WTC11 (cell line): ENCODE measurements around the gene MIPEP. TPM values are rescaled to one million over a fixed set of nuclear protein-coding genes. Genes with fewer than 3 reads are reported as not detected.

Experiments
- ATAC-seq: fragments of 200-7000 bp; cut with Tn5 transposase; 2 replicates; pipeline ENCODE4 v1.10.0; 2021; ENCODE audit warnings: mild to moderate bottlenecking, moderate library complexity
- Bru-seq: library from RNA; stranded (reverse); fragments of 400-500 nt; gene quantifications from one replicate; lab custom pipeline; 2021; lab: Mats Ljungman, UMichigan
- CTCF ChIA-PET: fragments of 300-600 bp; sonication (Branson Sonifier 250); formaldehyde crosslinking; loops from one replicate; lab custom pipeline; 2021; ENCODE audit warnings: antibody characterized with exemption; lab: Charles Lee
- POLR2A ChIA-PET: fragments of 350-600 bp; sonication (Branson Sonifier 250); formaldehyde crosslinking; loops from one replicate; lab custom pipeline; 2021; ENCODE audit warnings: antibody characterized with exemption; lab: Charles Lee
- DNase-seq: peaks from one replicate; pipeline ENCODE4 v3.0.0; 2021; ENCODE audit warnings: low spot score
- H3K27ac Mint-ChIP-seq: 2 replicates; pipeline ENCODE4 v1.8.0; 2021; ENCODE audit warnings: mixed read lengths
- H3K27me3 Mint-ChIP-seq: 2 replicates; pipeline ENCODE4 v1.8.0; 2021; ENCODE audit warnings: low read depth, mild to moderate bottlenecking, moderate library complexity, mixed read lengths
- H3K36me3 Mint-ChIP-seq: 2 replicates; pipeline ENCODE4 v1.8.0; 2021; ENCODE audit warnings: mixed read lengths
- H3K4me1 Mint-ChIP-seq: 2 replicates; pipeline ENCODE4 v1.8.0; 2022; ENCODE audit warnings: mixed read lengths
- H3K4me3 Mint-ChIP-seq: 2 replicates; pipeline ENCODE4 v1.8.0; 2021; ENCODE audit warnings: mild to moderate bottlenecking, moderate library complexity, mixed read lengths
- H3K9me3 Mint-ChIP-seq: 2 replicates; pipeline ENCODE4 v1.8.0; 2021; ENCODE audit warnings: mixed read lengths
- AR ChIP-seq: fragments of 250-450 bp; sonication (Bioruptor Pico); IDR thresholded peaks from 2 replicates; pipeline ENCODE4 v1.9.0; 2021; ENCODE audit warnings: mild to moderate bottlenecking
- ATF2 ChIP-seq: sonication (generic); formaldehyde crosslinking; IDR thresholded peaks from 2 replicates; pipeline ENCODE4 v1.8.1; 2022; ENCODE audit warnings: low read depth, missing genetic modification reagents, borderline replicate concordance
- ATF6 ChIP-seq: sonication (generic); formaldehyde crosslinking; IDR thresholded peaks from 2 replicates; pipeline ENCODE4 v1.8.1; 2023; ENCODE audit warnings: mild to moderate bottlenecking, missing genetic modification reagents
- CBFB ChIP-seq: sonication (generic); formaldehyde crosslinking; IDR thresholded peaks from 2 replicates; pipeline ENCODE4 v1.8.1; 2022; ENCODE audit warnings: mild to moderate bottlenecking, low read depth, missing genetic modification reagents
- E2F1 ChIP-seq: sonication (generic); formaldehyde crosslinking; IDR thresholded peaks from 2 replicates; pipeline ENCODE4 v1.8.0; 2022; ENCODE audit warnings: mild to moderate bottlenecking, missing genetic modification reagents
- E2F4 ChIP-seq: sonication (generic); formaldehyde crosslinking; IDR thresholded peaks from 2 replicates; pipeline ENCODE4 v1.8.1; 2022; ENCODE audit warnings: low read depth, mild to moderate bottlenecking, moderate library complexity, missing genetic modification reagents, borderline replicate concordance
- E2F5 ChIP-seq: sonication (generic); formaldehyde crosslinking; IDR thresholded peaks from 2 replicates; pipeline ENCODE4 v1.8.1; 2022; ENCODE audit warnings: mild to moderate bottlenecking, moderate library complexity, missing genetic modification reagents
- ETV6 ChIP-seq: sonication (generic); formaldehyde crosslinking; IDR thresholded peaks from 2 replicates; pipeline ENCODE4 v1.8.1; 2022; ENCODE audit warnings: mild to moderate bottlenecking, missing genetic modification reagents
- FOXK1 ChIP-seq: sonication (generic); formaldehyde crosslinking; IDR thresholded peaks from 2 replicates; pipeline ENCODE4 v1.8.0; 2022; ENCODE audit warnings: mild to moderate bottlenecking, moderate library complexity, missing genetic modification reagents
- GABPB1 ChIP-seq: sonication (generic); formaldehyde crosslinking; IDR thresholded peaks from 2 replicates; pipeline ENCODE4 v1.8.1; 2023; ENCODE audit warnings: mild to moderate bottlenecking, missing genetic modification reagents
- GTF2I ChIP-seq: fragments of 250-450 bp; sonication (Bioruptor Pico); conservative IDR thresholded peaks from 2 replicates; pipeline ENCODE4 v1.4.0; 2021; ENCODE audit warnings: mild to moderate bottlenecking
- NFYB ChIP-seq: sonication (generic); formaldehyde crosslinking; conservative IDR thresholded peaks from 2 replicates; pipeline ENCODE4 v1.8.0; 2022; ENCODE audit warnings: low read depth, missing genetic modification reagents
- PRDM15 ChIP-seq: sonication (generic); formaldehyde crosslinking; IDR thresholded peaks from 2 replicates; pipeline ENCODE4 v1.8.0; 2022; ENCODE audit warnings: missing genetic modification reagents
- SMAD3 ChIP-seq: sonication (generic); formaldehyde crosslinking; IDR thresholded peaks from 2 replicates; pipeline ENCODE4 v1.8.0; 2022; ENCODE audit warnings: missing genetic modification reagents, mild to moderate bottlenecking, borderline replicate concordance
- SP1 ChIP-seq: sonication (generic); formaldehyde crosslinking; conservative IDR thresholded peaks from 2 replicates; pipeline ENCODE4 v1.8.1; 2022; ENCODE audit warnings: missing genetic modification reagents
- TCF7 ChIP-seq: sonication (generic); formaldehyde crosslinking; IDR thresholded peaks from 2 replicates; pipeline ENCODE4 v1.8.0; 2022; ENCODE audit warnings: mild to moderate bottlenecking, low read depth, missing genetic modification reagents, moderate library complexity
- ZNF671 ChIP-seq: fragments of 250-450 bp; sonication (Bioruptor Pico); IDR thresholded peaks from 2 replicates; pipeline ENCODE4 v1.8.0; 2021; ENCODE audit warnings: mild to moderate bottlenecking
- long read RNA-seq, 3 experiments: library from RNA in 1 of 3; library from capped mRNA in 1 of 3; library from polyadenylated mRNA in 1 of 3; unstranded in 2 of 3; stranded (forward) in 1 of 3; transcript quantifications; one replicate each; pipeline ENCODE4 v2.0.0, GENCODE V29; 2021
- total RNA-seq: library from RNA; stranded (reverse); gene quantifications from 3 replicates; pipeline ENCODE4 v1.2.3, GENCODE V29; 2021

Gene MIPEP
- total RNA-seq (24.8 to 30.5 TPM (median 28.1 TPM) in 3 replicates), Bru-seq, nascent RNA (percentile 66 among the genes with signal in this experiment)
- long read RNA-seq, experiment 1, transcript MIPEP-201 (19 exons, 2,400 nt), result major isoform, 118 of 145 reads
- long read RNA-seq, experiment 1, partial matches to known transcripts, result 10 of 145 reads
- long read RNA-seq, experiment 1, other reads (novel, unspliced or antisense), result 17 of 145 reads
- long read RNA-seq, experiment 2, transcript MIPEP-201 (19 exons, 2,400 nt), result major isoform, 10 of 24 reads
- long read RNA-seq, experiment 2, partial matches to known transcripts, result 6 of 24 reads
- long read RNA-seq, experiment 2, other reads (novel, unspliced or antisense), result 8 of 24 reads
- long read RNA-seq, experiment 3, transcript MIPEP-201 (19 exons, 2,400 nt), result major isoform, 18 of 28 reads
- long read RNA-seq, experiment 3, partial matches to known transcripts, result 7 of 28 reads
- long read RNA-seq, experiment 3, other reads (novel, unspliced or antisense), result 3 of 28 reads

- ATAC-seq (peak; percentile 89), DNase-seq (peak; percentile 92)
- ChIA-PET CTCF (interaction anchor here (0.6 to 3.2 kb wide), 29 partner anchors 9 to 543 kb away, joined by 3 to 21 read pairs (median 3); no protein-coding TSS in a partner anchor), POLR2A (no interaction called here)
- Mint-ChIP-seq H3K4me3 (peak within 1 kb of the TSS; percentile 77), H3K27ac (peak within 1 kb of the TSS; percentile 57; the same call in 1 of the 2 replicates), H3K27me3 (no peaks in the 10 kb centered on the region; the same call in 1 of the 2 replicates), H3K36me3 (peaks cover 6% of the 10 kb centered on the region; the same call in 1 of the 2 replicates), H3K4me1 (peaks cover 19% of the 10 kb centered on the region), H3K9me3 (no peaks in the 10 kb centered on the region)
- TF ChIP-seq E2F1 (CRISPR knock-in tag), result no peak
- TF ChIP-seq ZNF671 (CRISPR knock-in tag), result no peak
- peak; percentile 58; the same call in 1 of the 2 replicates for TF ChIP-seq SMAD3 (CRISPR knock-in tag)
- no peak for TF ChIP-seq GTF2I (CRISPR knock-in tag)
- peak; percentile 90; the same call in 1 of the 2 replicates for TF ChIP-seq E2F5
- TF ChIP-seq SP1, result peak; percentile 95
- no peak for TF ChIP-seq NFYB (CRISPR knock-in tag)
- 0 out of 2 replicates have a peak, but pooled peaks have one; percentile 67 for TF ChIP-seq E2F4
- no peak for TF ChIP-seq AR (CRISPR knock-in tag)
- no peak for TF ChIP-seq ATF2 (CRISPR knock-in tag)
- TF ChIP-seq TCF7 (CRISPR knock-in tag), result 0 out of 2 replicates have a peak, but pooled peaks have one; percentile 33
- TF ChIP-seq ATF6 (CRISPR knock-in tag), result no peak
- TF ChIP-seq FOXK1 (CRISPR knock-in tag), result peak; percentile 98
- 0 out of 2 replicates have a peak, but pooled peaks have one; percentile 57 for TF ChIP-seq ETV6 (CRISPR knock-in tag)
- peak; percentile 66; the same call in 1 of the 2 replicates for TF ChIP-seq GABPB1 (CRISPR knock-in tag)
- TF ChIP-seq PRDM15 (CRISPR knock-in tag), result 0 out of 2 replicates have a peak, but pooled peaks have one; percentile 13
- TF ChIP-seq CBFB (CRISPR knock-in tag), result 0 out of 2 replicates have a peak, but pooled peaks have one; percentile 64
These were observed at the start of gene MIPEP for GRCh38 chr13:23888658-23889614. TSS of gene MIPEP (minus strand) at chr13:23889400. CDS start at chr13:23889320, 80 bp downstream.
